ENCODE data around the gene CAMSAP1.

CAMSAP1 gene

GRCh38 chr9:135776893-135777622, 130.3 kb downstream of the CAMSAP1 start:
- DNase-seq (ENCODE audit: low spot score): no peak

GRCh38 chr9:135775911-135776310, 131.4 kb downstream of the CAMSAP1 start:
- DNase-seq (ENCODE audit: low spot score): no peak

GRCh38 chr9:135774794-135775525, 132.4 kb downstream of the CAMSAP1 start:
- no peak for DNase-seq (ENCODE audit: low spot score)

GRCh38 chr9:135774239-135774747, 133.1 kb downstream of the CAMSAP1 start:
- no peak for DNase-seq (ENCODE audit: low spot score)

GRCh38 chr9:135773530-135774238, 133.7 kb downstream of the CAMSAP1 start:
- no peak for DNase-seq (ENCODE audit: low spot score)

GRCh38 chr9:135772702-135773493, 134.4 kb downstream of the CAMSAP1 start:
- no peak for DNase-seq (ENCODE audit: low spot score)

- no peak for DNase-seq (ENCODE audit: low spot score)
Observed at GRCh38 chr9:135772056-135772646, 135.2 kb downstream of the CAMSAP1 start.

- no peak for DNase-seq (ENCODE audit: low spot score)
Observed at GRCh38 chr9:135771401-135772051, 135.8 kb downstream of the CAMSAP1 start.

- DNase-seq (ENCODE audit: low spot score): no peak
Observed at GRCh38 chr9:135770771-135771170, 136.6 kb downstream of the CAMSAP1 start.

GRCh38 chr9:135770203-135770535, 137.2 kb downstream of the CAMSAP1 start:
- DNase-seq (ENCODE audit: low spot score): no peak

GRCh38 chr9:135769489-135770202, 137.7 kb downstream of the CAMSAP1 start:
- DNase-seq (ENCODE audit: low spot score): no peak

- no peak for DNase-seq (ENCODE audit: low spot score)
Observed at GRCh38 chr9:135768516-135769218, 138.7 kb downstream of the CAMSAP1 start.

GRCh38 chr9:135766707-135767106, 140.6 kb downstream of the CAMSAP1 start:
- DNase-seq (ENCODE audit: low spot score): no peak

- DNase-seq (ENCODE audit: low spot score): no peak
Observed at GRCh38 chr9:135766251-135766650, 141.1 kb downstream of the CAMSAP1 start.

- DNase-seq (ENCODE audit: low spot score): no peak
Observed at GRCh38 chr9:135765416-135765815, 141.9 kb downstream of the CAMSAP1 start.

- no peak for DNase-seq (ENCODE audit: low spot score)
Observed at GRCh38 chr9:135764731-135765130, 142.6 kb downstream of the CAMSAP1 start.

GRCh38 chr9:135763716-135764446, 143.5 kb downstream of the CAMSAP1 start:
- no peak for DNase-seq (ENCODE audit: low spot score)

- DNase-seq (ENCODE audit: low spot score): no peak
Observed at GRCh38 chr9:135762921-135763320, 144.4 kb downstream of the CAMSAP1 start.

- no peak for DNase-seq (ENCODE audit: low spot score)
Observed at GRCh38 chr9:135761845-135762168, 145.5 kb downstream of the CAMSAP1 start.

Measured in globus pallidus (tissue), 1 donor.